Measurements from ENCODE around the gene EGFR.

DNA sequence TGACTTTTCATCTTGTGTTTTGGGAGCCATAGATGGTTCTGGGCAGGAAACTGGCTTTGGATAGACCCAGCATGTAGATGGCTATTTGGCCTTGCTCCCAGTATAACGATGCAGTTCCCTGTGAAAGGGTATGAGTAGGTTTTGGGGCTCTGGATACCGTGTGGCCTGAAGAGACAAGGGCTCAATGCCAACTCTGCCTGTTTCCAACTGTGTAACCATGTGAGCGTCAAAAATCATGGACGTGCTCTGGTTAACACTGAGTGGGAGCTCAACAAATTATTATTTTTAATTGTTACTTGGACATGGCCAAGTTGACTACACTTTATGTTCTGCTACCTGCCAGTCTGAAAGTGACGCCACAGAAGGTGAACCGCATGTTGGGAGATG is 41.8 kb downstream of the EGFR start:
- TF ChIP-seq, protein P1, sequence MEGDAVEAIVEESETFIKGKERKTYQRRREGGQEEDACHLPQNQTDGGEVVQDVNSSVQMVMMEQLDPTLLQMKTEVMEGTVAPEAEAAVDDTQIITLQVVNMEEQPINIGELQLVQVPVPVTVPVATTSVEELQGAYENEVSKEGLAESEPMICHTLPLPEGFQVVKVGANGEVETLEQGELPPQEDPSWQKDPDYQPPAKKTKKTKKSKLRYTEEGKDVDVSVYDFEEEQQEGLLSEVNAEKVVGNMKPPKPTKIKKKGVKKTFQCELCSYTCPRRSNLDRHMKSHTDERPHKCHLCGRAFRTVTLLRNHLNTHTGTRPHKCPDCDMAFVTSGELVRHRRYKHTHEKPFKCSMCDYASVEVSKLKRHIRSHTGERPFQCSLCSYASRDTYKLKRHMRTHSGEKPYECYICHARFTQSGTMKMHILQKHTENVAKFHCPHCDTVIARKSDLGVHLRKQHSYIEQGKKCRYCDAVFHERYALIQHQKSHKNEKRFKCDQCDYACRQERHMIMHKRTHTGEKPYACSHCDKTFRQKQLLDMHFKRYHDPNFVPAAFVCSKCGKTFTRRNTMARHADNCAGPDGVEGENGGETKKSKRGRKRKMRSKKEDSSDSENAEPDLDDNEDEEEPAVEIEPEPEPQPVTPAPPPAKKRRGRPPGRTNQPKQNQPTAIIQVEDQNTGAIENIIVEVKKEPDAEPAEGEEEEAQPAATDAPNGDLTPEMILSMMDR (conservative IDR thresholded peaks at IDR 0.05 in 1 of 2, IDR thresholded peaks at IDR 0.05 in 1 of 2; ENCODE audit: extremely low read depth in 1 of 2, insufficient read depth in 1 of 2, low read depth in 1 of 2, low read length in 2 of 2): no peak
- no peak for TF ChIP-seq EZH2 (IDR thresholded peaks at IDR 0.05; ENCODE audit: borderline replicate concordance, low read length)

Measured in mammary epithelial cell (primary cell).